ENCODE results near the gene POLD2. TPM values are rescaled to one million over a fixed set of nuclear protein-coding genes. Genes with fewer than 3 reads are reported as not detected.

POLD2 gene
- total and polyA plus RNA-seq, 2 of the 8 experiments (the other 6 are each of a cell fraction or from before 2014, with no cell fraction given): 148 to 214 TPM

DNA sequence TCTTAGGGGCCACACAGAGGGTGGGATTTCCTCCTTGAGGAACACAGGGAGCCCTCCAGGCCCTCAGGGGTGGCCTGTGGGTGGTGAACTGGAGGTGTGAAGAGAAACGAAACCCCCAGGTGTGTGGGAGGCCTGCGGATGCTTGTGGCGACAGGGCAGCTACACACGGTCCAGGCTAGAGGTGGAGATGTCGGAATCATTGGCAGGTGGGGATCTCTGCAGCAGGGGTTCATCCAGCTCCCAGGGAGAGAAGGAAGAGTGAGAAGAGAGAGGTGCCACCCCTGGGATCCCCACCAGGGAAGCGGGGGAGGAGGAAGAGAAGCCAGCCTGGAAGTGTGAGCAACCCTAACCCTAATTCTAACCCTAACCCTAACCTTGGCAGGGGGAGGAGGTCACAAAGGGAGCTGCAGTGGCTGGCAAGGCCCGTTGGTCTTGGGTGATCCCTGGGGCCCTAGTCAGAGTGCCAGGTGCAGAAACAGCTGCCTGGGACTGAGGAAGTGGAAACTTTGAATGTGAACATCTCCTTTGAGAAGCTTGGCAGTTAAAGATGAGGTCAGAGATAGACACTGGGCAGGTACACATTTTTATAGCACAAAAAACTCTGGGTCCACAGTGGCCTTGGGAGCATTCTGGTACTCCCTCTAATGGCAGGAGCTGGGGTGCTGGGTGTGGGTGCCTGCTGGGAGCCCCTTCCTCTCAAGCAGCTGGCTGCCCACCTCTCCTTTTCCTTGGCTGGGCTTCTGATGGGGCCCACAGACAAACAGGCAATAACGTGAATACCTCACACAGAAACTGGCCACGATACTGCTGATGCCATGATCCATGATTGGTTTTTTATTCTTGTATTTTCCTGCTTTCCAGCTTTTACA is 26.1 kb downstream of the POLD2 start (continued):
- TF ChIP-seq TCF12 (IDR thresholded peaks at IDR 0.05; ENCODE audit: low read depth, low read length) (no peak), MAFK (IDR thresholded peaks at IDR 0.05; ENCODE audit: low read depth, low read length) (no peak), FOSL1 (IDR thresholded peaks at IDR 0.05; ENCODE audit: insufficient read depth, low read depth, low read length) (no peak)
- TF ChIP-seq, protein P1, sequence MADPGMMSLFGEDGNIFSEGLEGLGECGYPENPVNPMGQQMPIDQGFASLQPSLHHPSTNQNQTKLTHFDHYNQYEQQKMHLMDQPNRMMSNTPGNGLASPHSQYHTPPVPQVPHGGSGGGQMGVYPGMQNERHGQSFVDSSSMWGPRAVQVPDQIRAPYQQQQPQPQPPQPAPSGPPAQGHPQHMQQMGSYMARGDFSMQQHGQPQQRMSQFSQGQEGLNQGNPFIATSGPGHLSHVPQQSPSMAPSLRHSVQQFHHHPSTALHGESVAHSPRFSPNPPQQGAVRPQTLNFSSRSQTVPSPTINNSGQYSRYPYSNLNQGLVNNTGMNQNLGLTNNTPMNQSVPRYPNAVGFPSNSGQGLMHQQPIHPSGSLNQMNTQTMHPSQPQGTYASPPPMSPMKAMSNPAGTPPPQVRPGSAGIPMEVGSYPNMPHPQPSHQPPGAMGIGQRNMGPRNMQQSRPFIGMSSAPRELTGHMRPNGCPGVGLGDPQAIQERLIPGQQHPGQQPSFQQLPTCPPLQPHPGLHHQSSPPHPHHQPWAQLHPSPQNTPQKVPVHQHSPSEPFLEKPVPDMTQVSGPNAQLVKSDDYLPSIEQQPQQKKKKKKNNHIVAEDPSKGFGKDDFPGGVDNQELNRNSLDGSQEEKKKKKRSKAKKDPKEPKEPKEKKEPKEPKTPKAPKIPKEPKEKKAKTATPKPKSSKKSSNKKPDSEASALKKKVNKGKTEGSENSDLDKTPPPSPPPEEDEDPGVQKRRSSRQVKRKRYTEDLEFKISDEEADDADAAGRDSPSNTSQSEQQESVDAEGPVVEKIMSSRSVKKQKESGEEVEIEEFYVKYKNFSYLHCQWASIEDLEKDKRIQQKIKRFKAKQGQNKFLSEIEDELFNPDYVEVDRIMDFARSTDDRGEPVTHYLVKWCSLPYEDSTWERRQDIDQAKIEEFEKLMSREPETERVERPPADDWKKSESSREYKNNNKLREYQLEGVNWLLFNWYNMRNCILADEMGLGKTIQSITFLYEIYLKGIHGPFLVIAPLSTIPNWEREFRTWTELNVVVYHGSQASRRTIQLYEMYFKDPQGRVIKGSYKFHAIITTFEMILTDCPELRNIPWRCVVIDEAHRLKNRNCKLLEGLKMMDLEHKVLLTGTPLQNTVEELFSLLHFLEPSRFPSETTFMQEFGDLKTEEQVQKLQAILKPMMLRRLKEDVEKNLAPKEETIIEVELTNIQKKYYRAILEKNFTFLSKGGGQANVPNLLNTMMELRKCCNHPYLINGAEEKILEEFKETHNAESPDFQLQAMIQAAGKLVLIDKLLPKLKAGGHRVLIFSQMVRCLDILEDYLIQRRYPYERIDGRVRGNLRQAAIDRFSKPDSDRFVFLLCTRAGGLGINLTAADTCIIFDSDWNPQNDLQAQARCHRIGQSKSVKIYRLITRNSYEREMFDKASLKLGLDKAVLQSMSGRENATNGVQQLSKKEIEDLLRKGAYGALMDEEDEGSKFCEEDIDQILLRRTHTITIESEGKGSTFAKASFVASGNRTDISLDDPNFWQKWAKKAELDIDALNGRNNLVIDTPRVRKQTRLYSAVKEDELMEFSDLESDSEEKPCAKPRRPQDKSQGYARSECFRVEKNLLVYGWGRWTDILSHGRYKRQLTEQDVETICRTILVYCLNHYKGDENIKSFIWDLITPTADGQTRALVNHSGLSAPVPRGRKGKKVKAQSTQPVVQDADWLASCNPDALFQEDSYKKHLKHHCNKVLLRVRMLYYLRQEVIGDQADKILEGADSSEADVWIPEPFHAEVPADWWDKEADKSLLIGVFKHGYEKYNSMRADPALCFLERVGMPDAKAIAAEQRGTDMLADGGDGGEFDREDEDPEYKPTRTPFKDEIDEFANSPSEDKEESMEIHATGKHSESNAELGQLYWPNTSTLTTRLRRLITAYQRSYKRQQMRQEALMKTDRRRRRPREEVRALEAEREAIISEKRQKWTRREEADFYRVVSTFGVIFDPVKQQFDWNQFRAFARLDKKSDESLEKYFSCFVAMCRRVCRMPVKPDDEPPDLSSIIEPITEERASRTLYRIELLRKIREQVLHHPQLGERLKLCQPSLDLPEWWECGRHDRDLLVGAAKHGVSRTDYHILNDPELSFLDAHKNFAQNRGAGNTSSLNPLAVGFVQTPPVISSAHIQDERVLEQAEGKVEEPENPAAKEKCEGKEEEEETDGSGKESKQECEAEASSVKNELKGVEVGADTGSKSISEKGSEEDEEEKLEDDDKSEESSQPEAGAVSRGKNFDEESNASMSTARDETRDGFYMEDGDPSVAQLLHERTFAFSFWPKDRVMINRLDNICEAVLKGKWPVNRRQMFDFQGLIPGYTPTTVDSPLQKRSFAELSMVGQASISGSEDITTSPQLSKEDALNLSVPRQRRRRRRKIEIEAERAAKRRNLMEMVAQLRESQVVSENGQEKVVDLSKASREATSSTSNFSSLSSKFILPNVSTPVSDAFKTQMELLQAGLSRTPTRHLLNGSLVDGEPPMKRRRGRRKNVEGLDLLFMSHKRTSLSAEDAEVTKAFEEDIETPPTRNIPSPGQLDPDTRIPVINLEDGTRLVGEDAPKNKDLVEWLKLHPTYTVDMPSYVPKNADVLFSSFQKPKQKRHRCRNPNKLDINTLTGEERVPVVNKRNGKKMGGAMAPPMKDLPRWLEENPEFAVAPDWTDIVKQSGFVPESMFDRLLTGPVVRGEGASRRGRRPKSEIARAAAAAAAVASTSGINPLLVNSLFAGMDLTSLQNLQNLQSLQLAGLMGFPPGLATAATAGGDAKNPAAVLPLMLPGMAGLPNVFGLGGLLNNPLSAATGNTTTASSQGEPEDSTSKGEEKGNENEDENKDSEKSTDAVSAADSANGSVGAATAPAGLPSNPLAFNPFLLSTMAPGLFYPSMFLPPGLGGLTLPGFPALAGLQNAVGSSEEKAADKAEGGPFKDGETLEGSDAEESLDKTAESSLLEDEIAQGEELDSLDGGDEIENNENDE (IDR thresholded peaks at IDR 0.05; ENCODE audit: insufficient replicate concordance, low read length): no peak

Data from H1 (cell line).